Measurements from ENCODE around the gene SERINC2. TPM values are rescaled to one million over a fixed set of nuclear protein-coding genes. Genes with fewer than 3 reads are reported as not detected.

Gene SERINC2
- total RNA-seq, result 5.9 and 15.0 TPM in 2 replicates

DNA sequence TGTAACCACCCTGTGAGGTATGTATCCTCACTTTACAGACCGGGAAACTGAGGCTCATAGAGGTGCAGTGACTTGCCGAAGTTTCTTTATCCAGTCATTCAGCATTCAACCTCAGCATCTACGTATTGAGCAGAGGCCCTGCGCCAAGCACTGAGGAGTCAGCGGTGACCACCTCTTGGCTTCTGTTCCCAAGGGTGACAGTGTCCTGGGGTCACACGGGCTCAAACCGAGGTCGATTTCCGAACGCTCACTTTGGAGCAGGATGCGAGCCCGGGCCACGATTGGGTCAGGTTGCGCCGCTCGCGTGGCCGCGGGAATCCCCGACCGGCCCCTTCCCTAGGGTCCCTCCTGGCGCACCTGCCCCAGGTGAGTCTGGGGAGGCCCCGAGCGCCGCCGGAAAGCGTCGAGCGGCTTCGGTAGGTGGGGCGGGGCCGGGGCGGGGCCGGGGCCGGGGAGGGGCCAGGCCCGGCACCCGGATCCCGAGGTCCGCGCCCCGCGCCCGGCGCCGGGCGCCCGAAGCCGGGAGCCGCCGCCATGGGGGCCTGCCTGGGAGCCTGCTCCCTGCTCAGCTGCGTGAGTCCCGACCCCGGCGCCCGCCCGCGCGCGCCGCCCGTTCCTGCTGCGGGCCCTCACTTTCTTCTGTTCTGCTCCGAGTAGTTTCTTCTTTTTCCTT, at the start of gene SERINC2:
SERINC2 (plus strand) TSS at position 482 of the 673 bp plus-strand sequence; CDS start at position 535, 53 bp downstream.
- DNase-seq (ENCODE audit: low read depth in 2 of 2), result no peak

GRCh38 chr1:31364561-31365250, 48.3 kb upstream of the SERINC2 start:
- DNase-seq (ENCODE audit: low read depth in 2 of 2), result no peak

DNA sequence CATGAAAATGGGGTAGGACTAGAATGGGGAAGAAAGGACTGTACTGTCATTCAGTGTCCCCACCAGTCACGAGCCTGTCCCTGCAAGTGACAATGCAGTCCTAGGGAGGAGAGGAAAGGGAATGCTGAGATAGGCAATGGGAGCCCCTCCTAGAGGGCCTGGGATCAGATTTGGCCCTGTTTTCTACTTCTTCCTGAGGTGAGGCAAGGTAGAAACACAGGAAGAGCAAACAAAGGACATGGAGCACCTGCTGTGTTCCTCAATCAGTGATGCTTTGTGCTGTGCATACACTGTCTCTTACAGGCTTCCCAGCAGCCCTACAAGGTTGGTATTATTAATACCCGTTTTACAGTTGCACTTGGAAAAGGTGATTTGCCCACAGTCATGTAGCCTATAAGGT, 46.2 kb upstream of the SERINC2 start:
- DNase-seq (ENCODE audit: low read depth in 2 of 2), result no peak

- DNase-seq (ENCODE audit: low read depth in 2 of 2), result no peak
Measured at GRCh38 chr1:31368611-31369107, 44.4 kb upstream of the SERINC2 start.

DNA sequence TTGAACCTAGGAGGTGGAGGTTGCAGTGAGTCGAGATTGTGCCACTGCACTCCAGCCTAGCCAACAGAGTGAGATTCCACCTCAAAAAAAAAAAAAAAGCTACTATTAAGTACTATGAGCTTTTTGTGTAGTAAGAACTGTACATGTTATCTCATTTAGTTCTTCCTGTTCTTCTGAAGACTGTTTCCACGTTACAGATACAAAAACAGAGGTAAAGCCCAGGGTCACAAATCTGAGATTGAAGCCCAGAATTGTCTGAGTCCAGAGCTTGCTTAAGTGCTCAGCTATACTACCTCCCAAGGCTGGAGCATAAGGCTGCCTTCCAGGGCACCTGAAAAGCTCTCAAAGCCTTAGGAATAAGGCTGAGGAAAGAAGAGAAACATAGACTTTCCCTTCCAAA, 43.0 kb upstream of the SERINC2 start:
- DNase-seq (ENCODE audit: low read depth in 2 of 2), result no peak

DNA sequence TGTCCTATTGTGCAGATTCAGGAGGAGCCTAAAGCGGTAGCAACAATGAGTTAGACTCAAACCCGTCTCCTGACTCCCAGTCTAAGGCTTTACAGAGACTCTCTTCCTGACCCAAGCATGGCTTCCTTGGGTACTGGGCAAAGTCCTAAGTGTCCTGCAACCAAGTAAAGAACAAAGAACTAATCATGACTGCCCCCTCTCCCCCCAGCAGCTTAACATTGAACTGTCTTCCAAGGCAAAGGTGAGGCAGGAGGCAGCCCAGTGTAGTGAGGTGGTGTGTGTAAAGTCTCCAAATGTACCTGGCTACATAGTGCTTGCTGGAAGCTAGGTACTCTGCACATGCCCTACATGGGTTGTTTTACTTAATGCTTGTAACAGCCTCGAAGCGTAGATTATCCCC, 42.4 kb upstream of the SERINC2 start:
- no peak for DNase-seq (ENCODE audit: low read depth in 2 of 2)

- no peak for DNase-seq (ENCODE audit: low read depth in 2 of 2)
Measured at GRCh38 chr1:31371121-31371959, 41.7 kb upstream of the SERINC2 start.

- no peak for DNase-seq (ENCODE audit: low read depth in 2 of 2)
Measured at GRCh38 chr1:31372051-31372450, 41.0 kb upstream of the SERINC2 start.

DNA sequence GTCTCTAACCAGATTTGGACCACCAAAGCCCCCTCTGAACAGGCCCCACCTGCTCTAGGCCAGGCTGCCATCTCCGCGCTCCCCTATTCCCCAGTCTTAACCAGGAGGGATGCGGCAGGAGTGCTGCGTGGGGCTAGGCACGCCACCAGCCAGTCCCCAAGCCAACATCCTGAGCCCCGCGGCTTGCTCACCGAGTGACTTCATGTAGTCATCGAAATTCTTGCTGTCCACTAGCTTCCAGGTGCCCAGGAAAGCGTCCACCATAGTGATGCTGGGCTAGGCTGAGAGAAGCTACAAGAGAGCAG, 40.3 kb upstream of the SERINC2 start:
- no peak for DNase-seq (ENCODE audit: low read depth in 2 of 2)

- DNase-seq (ENCODE audit: low read depth in 2 of 2), result peak in 1 of 2 donors; percentile 35
Measured at GRCh38 chr1:31373056-31373896, 39.7 kb upstream of the SERINC2 start, which contains the start of gene FABP3. TSS of gene FABP3 (minus strand) at chr1:31373076. CDS start at chr1:31373014, 62 bp downstream.

GRCh38 chr1:31373897-31374486, 39.0 kb upstream of the SERINC2 start:
- no peak for DNase-seq (ENCODE audit: low read depth in 2 of 2)

- no peak for DNase-seq (ENCODE audit: low read depth in 2 of 2)
Measured at GRCh38 chr1:31374511-31375196, 38.4 kb upstream of the SERINC2 start.

- peak in 1 of 2 donors; percentile 49 for DNase-seq (ENCODE audit: low read depth in 2 of 2)
Measured at GRCh38 chr1:31376375-31377134, 36.5 kb upstream of the SERINC2 start.

GRCh38 chr1:31377364-31377863, 35.6 kb upstream of the SERINC2 start:
- no peak for DNase-seq (ENCODE audit: low read depth in 2 of 2)

DNA sequence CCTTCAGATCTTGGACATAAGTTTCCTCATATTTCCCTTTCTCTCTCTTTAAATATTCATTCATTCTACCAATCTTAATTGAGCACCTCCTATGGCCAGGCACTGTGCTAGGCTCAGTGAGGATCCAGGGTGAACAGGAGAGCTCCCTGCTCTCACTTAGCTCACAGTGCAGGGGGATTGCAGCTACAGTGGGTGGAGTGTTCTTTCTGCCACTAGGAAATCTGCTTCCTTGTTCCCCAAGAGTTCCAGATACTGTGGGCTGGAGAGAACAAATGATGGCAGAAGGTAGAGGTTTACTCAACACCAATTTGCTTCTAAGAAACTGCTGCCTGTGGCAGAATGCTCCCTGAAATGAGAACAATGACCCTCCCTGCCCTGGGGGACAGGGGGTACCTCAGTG, 35.0 kb upstream of the SERINC2 start:
- no peak for DNase-seq (ENCODE audit: low read depth in 2 of 2)

DNA sequence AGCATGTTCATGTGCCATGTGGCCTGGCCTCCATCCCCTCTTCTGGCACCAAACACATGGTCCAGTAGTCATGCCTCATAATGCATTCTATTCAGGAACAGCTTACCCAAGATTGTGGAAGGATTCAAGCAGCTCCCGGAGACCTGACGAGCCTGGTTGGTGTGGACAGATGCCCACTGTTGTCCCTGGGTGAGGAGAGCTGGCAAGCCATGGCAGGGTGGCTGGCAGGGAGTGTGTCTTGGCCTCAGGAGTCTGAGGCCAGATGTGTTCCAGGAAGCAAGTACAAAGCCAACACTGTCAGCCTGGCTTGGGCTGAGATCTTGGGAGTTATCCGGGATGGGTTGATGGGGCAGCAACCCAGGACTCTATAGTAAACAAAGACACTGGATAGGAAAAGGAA, 32.8 kb upstream of the SERINC2 start:
- DNase-seq (ENCODE audit: low read depth in 2 of 2), result no peak

DNA sequence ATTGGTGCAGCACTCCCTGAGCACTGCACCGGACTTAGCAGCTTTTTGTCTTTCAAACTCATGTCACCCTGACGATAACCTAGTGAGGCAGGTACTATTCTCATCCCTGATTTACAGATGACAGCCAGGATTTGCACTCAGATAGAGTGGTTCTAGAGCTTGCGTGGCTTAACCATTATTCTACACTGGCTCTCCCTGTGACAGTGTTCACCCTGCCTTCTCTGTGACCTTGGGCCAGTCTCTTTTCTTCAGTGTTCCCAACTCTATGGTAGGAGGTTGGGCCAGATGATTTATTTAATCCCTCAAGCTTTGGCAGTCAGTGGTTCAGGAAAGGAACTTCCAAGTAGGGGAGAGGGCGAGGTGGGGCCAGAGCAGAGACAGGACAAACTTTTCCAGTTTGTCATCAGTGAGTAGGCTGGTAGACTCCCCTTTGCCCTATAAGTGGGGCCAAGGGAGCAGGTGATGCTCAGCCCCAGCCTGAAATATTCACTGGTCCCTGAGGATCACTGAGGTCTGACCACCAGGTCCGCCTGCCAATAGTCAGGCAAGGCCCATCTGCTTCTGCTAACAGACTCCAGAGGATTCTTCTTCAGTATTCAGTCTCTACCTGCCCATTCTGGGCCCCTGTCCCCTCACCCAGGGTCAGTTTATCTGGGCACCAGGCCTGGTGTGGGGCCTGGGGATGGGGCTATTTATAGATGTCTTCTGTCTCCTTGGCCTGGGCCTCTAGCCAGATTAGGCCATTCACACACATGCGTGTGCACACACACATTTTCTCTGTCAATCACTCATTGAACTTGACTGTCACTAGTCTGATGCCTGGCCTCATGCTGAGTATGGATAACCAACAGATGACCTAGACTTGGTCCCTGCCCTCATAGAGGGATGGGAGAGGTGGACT, 31.4 kb upstream of the SERINC2 start:
- no peak for DNase-seq (ENCODE audit: low read depth in 2 of 2)

GRCh38 chr1:31382379-31382989, 30.5 kb upstream of the SERINC2 start:
- no peak for DNase-seq (ENCODE audit: low read depth in 2 of 2)

Measured in dermis microvascular lymphatic vessel endothelial cell (primary cell).